HG03521 (cell line): ENCODE measurements around the gene ATG16L2.

Experiments
- ATAC-seq: cut with Tn5 transposase; IDR thresholded peaks from one replicate; pipeline ENCODE4 v1.9.1; 2021; ENCODE audit warnings: mild to moderate bottlenecking, moderate library complexity; ENCODE audit not compliant: unreplicated experiment

ATG16L2 gene, protein sequence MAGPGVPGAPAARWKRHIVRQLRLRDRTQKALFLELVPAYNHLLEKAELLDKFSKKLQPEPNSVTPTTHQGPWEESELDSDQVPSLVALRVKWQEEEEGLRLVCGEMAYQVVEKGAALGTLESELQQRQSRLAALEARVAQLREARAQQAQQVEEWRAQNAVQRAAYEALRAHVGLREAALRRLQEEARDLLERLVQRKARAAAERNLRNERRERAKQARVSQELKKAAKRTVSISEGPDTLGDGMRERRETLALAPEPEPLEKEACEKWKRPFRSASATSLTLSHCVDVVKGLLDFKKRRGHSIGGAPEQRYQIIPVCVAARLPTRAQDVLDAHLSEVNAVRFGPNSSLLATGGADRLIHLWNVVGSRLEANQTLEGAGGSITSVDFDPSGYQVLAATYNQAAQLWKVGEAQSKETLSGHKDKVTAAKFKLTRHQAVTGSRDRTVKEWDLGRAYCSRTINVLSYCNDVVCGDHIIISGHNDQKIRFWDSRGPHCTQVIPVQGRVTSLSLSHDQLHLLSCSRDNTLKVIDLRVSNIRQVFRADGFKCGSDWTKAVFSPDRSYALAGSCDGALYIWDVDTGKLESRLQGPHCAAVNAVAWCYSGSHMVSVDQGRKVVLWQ

GRCh38 chr11:72814286-72815109, at the start of gene ATG16L2:
TSS of gene ATG16L2 (plus strand) at chr11:72814411. CDS start at chr11:72814446, 35 bp downstream.
- ATAC-seq: peak; percentile 66

GRCh38 chr11:72764503-72764902, 49.7 kb upstream of the ATG16L2 start:
- no peak for ATAC-seq

DNA sequence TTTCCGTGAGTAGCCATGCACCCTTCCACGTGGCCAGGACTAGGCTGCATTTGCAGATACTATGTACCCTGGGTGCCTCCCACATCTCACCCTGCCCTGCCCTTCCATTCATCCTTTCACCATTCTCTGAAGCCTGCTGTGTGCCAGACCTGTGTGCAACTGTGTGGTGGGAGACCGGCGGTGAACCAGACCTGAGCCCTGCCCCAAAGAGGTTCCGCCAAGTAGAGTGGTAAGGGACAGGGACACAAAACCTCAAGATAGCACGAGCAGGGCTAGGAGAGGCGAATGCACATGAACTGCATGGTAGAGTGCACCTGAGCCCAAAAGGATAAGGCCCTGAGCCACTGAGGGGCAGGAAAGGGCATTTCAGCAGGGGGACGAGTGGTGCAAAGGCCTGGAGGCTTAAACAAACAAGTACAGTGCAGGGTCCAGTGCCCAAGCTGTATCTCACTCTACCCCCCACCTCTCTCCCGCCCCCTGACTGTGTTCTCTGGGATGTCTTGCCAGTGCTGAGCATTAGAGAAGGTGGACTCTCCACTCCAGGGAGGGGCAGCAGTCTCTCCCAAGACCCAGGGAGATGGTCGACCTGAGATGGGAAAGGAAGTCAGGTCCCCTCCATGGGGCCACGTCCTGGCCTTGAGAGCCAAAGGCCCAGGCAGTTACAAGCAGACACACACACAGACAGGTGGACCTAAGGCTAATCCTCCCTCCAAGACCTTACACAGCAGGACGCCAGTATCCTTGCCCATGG, 47.9 kb upstream of the ATG16L2 start:
- ATAC-seq: no peak

- no peak for ATAC-seq
Measured at GRCh38 chr11:72767203-72768062, 46.8 kb upstream of the ATG16L2 start.

GRCh38 chr11:72768581-72768980, 45.6 kb upstream of the ATG16L2 start:
- ATAC-seq: no peak

DNA sequence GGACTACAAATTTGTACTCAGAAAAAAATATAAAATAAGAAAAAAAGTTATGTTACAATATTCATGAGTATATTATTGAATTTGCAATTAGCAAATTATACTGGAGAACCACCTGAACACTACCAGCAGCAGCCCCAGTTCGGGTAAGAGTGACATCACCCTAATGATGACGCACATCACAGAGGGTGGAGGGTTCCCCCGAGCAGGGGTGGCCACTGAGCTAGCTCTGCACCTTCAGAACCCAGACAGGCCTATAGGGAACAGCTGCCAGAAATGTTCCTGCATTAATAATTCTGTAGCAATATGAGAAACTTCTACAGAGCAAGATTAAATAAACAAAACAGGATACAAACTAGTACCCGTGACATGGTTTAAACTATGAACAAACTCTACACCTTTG, 44.5 kb upstream of the ATG16L2 start:
- no peak for ATAC-seq

GRCh38 chr11:72770799-72771198, 43.4 kb upstream of the ATG16L2 start:
- ATAC-seq: no peak

DNA sequence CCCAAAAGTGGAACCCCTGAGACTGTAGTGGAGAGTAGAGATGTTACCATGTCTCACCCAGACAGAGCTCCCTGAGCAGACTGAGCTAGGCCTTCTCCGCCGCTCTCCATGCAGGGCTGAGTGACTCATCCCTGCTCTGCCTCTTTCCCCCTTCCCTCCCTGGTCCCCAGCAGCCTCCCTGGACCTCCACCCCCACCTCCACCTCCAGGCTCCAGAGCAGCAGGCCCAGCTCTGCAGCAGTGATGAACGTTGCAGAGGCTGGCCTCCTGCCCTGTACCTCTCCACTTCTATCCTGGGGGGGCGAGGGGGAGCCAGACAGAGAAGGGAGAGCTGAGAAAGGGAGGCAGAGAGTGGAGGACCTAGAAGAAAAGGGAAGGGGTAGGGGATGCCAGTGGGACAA, 42.7 kb upstream of the ATG16L2 start:
- ATAC-seq: no peak

GRCh38 chr11:72772059-72772458, 42.2 kb upstream of the ATG16L2 start:
- no peak for ATAC-seq

DNA sequence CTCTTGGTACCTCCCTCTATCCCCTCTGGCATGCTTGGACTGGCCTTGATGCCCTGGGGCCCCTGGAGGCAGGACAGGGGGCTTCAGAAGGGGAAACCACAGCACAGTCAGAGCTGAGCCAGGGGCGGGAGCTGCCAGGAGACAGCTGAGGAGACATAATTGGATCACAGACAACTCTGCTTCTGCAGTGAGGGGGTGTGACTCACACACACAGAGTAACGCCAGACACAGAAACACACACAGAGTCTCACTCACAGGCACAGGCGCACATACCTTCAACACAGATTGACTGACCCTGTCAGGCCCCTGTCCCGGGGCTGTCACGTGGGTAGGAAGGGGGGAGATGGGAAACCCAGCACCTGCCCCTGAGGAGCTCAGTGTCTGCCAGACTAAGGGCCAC, 40.9 kb upstream of the ATG16L2 start:
- no peak for ATAC-seq

DNA sequence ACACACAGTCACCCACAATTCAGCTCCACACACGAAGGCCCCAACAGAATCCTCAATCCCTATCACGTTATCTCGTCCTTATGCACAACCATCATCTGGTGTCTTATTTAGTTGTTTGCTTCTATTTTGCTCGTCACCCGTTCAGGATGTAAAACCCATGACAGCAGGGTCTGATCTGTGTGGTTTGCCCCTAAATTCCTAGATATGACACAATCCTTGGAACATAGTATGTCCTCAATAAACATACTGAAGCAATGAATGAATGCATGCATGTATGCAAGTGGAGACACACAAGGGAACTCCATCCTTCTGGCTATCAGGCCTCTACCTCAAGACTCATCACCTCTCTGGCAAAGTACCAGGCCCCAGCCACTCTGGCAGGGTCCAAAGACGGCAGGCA, 40.5 kb upstream of the ATG16L2 start:
- no peak for ATAC-seq

DNA sequence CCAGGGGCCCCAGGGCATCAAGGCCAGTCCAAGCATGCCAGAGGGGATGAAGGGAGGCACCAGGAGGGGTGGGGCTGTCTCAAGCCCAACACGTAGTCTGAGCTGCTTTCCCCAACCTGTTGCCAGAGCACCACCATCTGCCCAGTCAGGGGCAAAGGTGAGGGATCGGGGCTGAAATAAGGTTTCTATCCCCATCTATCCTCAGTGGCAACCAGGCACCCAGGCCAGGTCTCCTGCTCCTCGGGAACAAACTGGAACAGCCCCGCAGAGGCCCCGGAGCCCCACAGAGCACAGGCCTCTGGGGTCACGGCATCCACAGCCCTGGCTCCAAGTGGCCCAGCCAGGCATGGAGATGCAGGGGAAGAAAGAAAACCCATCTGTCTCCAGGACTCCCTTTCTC, 39.7 kb upstream of the ATG16L2 start:
- ATAC-seq: no peak

DNA sequence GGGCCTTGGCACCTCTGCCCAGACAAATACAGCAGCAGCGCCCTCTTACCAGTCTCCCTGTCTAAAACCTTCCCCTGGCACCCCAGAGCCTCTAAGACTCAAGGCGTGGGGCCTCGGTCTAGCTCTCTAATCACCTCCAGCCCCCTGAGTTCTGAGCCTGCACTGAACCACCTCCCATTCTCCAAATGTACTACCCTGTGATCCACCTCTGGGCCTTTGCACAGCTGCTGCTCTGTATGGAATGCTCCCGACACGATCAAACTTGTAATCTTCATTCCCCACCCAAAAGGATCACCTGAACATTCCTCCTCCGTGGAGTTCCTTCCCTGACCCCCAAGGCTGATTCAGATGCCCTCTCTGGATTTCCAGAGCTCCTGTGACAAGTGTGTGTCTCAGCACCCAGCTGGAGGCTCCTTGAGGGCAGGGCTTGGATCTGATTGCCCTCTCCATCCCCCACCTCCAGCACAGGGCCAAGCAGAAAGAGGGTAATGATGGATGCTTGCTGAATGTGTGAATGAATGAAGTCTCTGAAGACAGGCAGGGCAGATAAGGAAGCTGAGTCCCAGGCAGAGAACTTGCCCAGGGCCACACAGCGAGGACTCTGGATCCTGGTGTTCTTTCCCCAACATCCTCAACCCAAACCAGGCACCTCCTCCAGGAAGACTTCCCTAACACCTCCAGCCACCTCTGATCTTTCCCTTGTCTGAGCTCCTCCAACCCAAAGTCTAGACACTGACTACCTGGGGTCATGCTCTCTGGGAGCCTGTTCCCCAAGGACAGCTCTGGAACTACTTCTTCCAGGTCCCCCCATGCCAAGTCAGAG, 38.7 kb upstream of the ATG16L2 start:
- no peak for ATAC-seq

- no peak for ATAC-seq
Measured at GRCh38 chr11:72776117-72776843, 37.9 kb upstream of the ATG16L2 start.

- ATAC-seq: no peak
Measured at GRCh38 chr11:72776844-72777754, 37.1 kb upstream of the ATG16L2 start.

DNA sequence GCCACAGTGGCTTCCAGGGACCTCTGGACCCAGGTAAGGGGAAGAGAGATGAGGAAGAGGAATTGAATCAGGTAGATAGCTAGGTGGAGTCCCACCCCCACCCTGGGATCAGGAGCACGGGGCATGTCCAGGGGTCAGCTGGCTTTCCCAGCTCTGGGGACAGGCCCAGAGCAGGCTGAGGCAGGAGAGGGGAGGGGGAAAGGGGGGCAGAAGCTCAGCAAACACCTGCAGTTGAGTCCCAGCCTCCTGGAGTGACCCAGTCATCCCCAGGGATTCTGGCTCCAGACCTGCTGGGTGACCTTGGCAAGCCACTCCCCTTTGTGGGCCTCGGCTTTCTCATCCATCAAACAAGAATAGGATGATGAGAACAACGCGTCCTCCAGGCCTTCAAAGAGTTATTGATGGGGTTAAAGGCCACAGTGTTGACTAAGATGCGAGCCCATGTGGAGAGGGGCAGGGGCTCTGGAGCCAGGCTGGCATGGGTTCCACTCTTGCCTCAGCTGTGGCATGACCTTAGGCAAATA, 36.4 kb upstream of the ATG16L2 start:
- no peak for ATAC-seq
